GM12878 (cell line): ENCODE measurements around the gene GAS2L2. TPM values are rescaled to one million over a fixed set of nuclear protein-coding genes. Genes with fewer than 3 reads are reported as not detected.

Source experiments
- ATAC-seq: fragments of 200-7000 bp; cut with Tn5 transposase; 3 replicates; pipeline ENCODE4 v1.9.1; 2020; ENCODE audit warnings: mild to moderate bottlenecking, moderate library complexity
- BruUV-seq: library from RNA; stranded (reverse); fragments of 400-500 nt; replicated peaks from 2 replicates; lab custom pipeline; 2021; lab: Mats Ljungman, UMichigan
- CTCF ChIA-PET: fragments of 300-600 bp; sonication (Branson Sonifier 250); formaldehyde crosslinking; extraction: SDS; loops from one replicate; lab custom pipeline; 2021; ENCODE audit warnings: inconsistent platforms; lab: Yijun Ruan, JAX
- POLR2A ChIA-PET: fragments of 350-600 bp; formaldehyde crosslinking; extraction: SDS; loops from one replicate; lab custom pipeline; 2021; ENCODE audit warnings: inconsistent platforms; lab: Charles Lee
- RAD21 ChIA-PET: fragments of 300-600 bp; sonication (Branson Sonifier 250); formaldehyde crosslinking; loops from one replicate; lab custom pipeline; 2023; ENCODE audit warnings: antibody characterized with exemption; ENCODE audit not compliant: unreplicated experiment; lab: Charles Lee
- SMC1A ChIA-PET: fragments of 300-600 bp; sonication (Branson Sonifier 250); formaldehyde crosslinking; loops from one replicate; lab custom pipeline; 2023; ENCODE audit not compliant: unreplicated experiment, uncharacterized antibody; lab: Charles Lee
- DNase-seq: peaks from one replicate; pipeline ENCODE4 v3.0.0-alpha.2; 2011; ENCODE audit warnings: low read depth, low spot score
- FAIRE-seq: peaks from 3 replicates; lab custom pipeline; 2011; peaks lifted over from hg19 to GRCh38; lab: Jason Lieb, UNC
- H2AFZ ChIP-seq: 2 replicates; pipeline ENCODE4 v1.6.0; 2011; ENCODE audit warnings: low read depth, low read length, control low read depth; ENCODE audit not compliant: control insufficient read depth
- H3K27ac ChIP-seq: 2 replicates; pipeline ENCODE4 v1.5.1; 2011; ENCODE audit warnings: control low read depth; ENCODE audit not compliant: control insufficient read depth, insufficient read depth
- H3K27me3 ChIP-seq, 2 experiments: replicated peaks in 1 of 2; 2 replicates each; pipeline versions ENCODE4 v1.6.0 to v1.6.1; 2011; ENCODE audit warnings: low read length in 1 of 2; ENCODE audit not compliant: control insufficient read depth in 2 of 2, insufficient read depth in 2 of 2
- H3K36me3 ChIP-seq, 2 experiments: 2 replicates each; pipeline ENCODE4 v1.5.1; 2011; ENCODE audit warnings: low read length in 1 of 2; ENCODE audit not compliant: control insufficient read depth in 2 of 2, insufficient read depth in 2 of 2
- H3K4me1 ChIP-seq: 2 replicates; pipeline ENCODE4 v1.6.1; 2011; ENCODE audit warnings: mild to moderate bottlenecking, low read length, moderate library complexity, mixed read lengths; ENCODE audit not compliant: control insufficient read depth, insufficient read depth
- H3K4me2 ChIP-seq: 2 replicates; pipeline ENCODE4 v1.6.0; 2011; ENCODE audit warnings: control low read depth; ENCODE audit not compliant: control insufficient read depth, insufficient read depth
- H3K4me3 ChIP-seq: fragments of 200-600 bp; sonication (generic); 2 replicates; pipeline ENCODE4 v1.5.1; 2016
- H3K79me2 ChIP-seq: 2 replicates; pipeline ENCODE4 v1.6.0; 2011; ENCODE audit warnings: low read length; ENCODE audit not compliant: control insufficient read depth, insufficient read depth
- H3K9ac ChIP-seq: 2 replicates; pipeline ENCODE4 v1.8.0; 2011; ENCODE audit warnings: low read length, control low read depth, mixed read lengths; ENCODE audit not compliant: control insufficient read depth, insufficient read depth
- H3K9me3 ChIP-seq: replicated peaks from 3 replicates; pipeline ENCODE4 v1.5.1; 2011; ENCODE audit warnings: mild to moderate bottlenecking, low read length; ENCODE audit not compliant: control insufficient read depth, insufficient read depth
- H4K20me1 ChIP-seq: 2 replicates; pipeline ENCODE4 v1.6.0; 2011; ENCODE audit not compliant: control insufficient read depth, insufficient read depth
- BMI1 ChIP-seq: fragments of 450-650 bp; IDR thresholded peaks from 2 replicates; pipeline ENCODE4 v1.6.1; 2016; ENCODE audit warnings: mild to moderate bottlenecking, moderate library complexity, borderline replicate concordance
- EGR1 ChIP-seq, 2 experiments: IDR thresholded peaks; 1 replicate in 1 of 2; 2 replicates in 1 of 2; pipeline ENCODE4 v1.6.1; 2011 to 2012; ENCODE audit warnings: low read depth in 2 of 2, low read length in 2 of 2, borderline replicate concordance in 1 of 2, mild to moderate bottlenecking in 1 of 2, moderate library complexity in 1 of 2
- HDAC2 ChIP-seq: fragments of 200-600 bp; sonication (generic); IDR thresholded peaks from 2 replicates; pipeline ENCODE4 v1.6.1; 2017
- KAT2A ChIP-seq: conservative IDR thresholded peaks from 2 replicates; pipeline ENCODE4 v1.6.1; 2011; ENCODE audit warnings: low read depth, low read length; ENCODE audit not compliant: control insufficient read depth
- SUZ12 ChIP-seq: fragments of 200-600 bp; sonication (generic); IDR thresholded peaks from one replicate; pipeline ENCODE4 v1.6.1; 2018; ENCODE audit warnings: antibody characterized with exemption, mild to moderate bottlenecking; ENCODE audit not compliant: unreplicated experiment
- ZNF217 ChIP-seq: fragments of 450-650 bp; IDR thresholded peaks from 2 replicates; pipeline ENCODE4 v1.6.1; 2017; ENCODE audit warnings: antibody characterized with exemption, mild to moderate bottlenecking
- WGBS: methylation state at CpG from one replicate; pipeline ENCODE4 v1.1.6; 2016; ENCODE audit warnings: low lambda C conversion rate; ENCODE audit not compliant: insufficient replicate concordance, insufficient coverage; ENCODE audit errors: missing lambda C conversion rate; 5-methylcytosine and 5-hydroxymethylcytosine counted together
- in situ Hi-C: fragments of 300-500 bp; cut with MboI; formaldehyde crosslinking; loops from 9 replicates; pipeline ENCODE4 v1.14.3; 2018; ENCODE audit warnings: mixed read lengths
- intact Hi-C: fragments of 100-400 bp; cut with micrococcal nuclease; formaldehyde crosslinking; loops from one replicate; pipeline ENCODE4 v1.14.2; 2022; ENCODE audit not compliant: unreplicated experiment
- polyA plus RNA-seq, 11 experiments: library from polyadenylated mRNA; depleted of rRNA in 4 of 11; unstranded in 6 of 11; stranded (reverse) in 5 of 11; fragments of >200 nt; fragmentation: Nextera tagmentation in 4 of 11; fragmentation: Illumina TruSeq in 1 of 11; extraction: Ambion mirVana in 4 of 11; extraction: Trizol in 1 of 11; gene quantifications; 1 replicate in 1 of 11; 2 replicates in 10 of 11; pipeline versions ENCODE4 v1.2.1 to v1.2.3, GENCODE V29; 2011 to 2016; ENCODE audit warnings: inconsistent platforms in 2 of 11, missing spikeins in 2 of 11, low read depth in 1 of 11
- total RNA-seq, 4 experiments: library from RNA; depleted of rRNA in 3 of 4; stranded (reverse); fragments of >200 nt in 3 of 4; fragmentation: Illumina TruSeq in 1 of 4; extraction: Trizol in 1 of 4; gene quantifications; 2 replicates each; pipeline versions ENCODE4 v1.2.1 to v1.2.3, GENCODE V29; 2013 to 2021

GAS2L2 gene
- total and polyA plus RNA-seq, 10 of the 15 experiments (the other 5 are each of a cell fraction or from before 2014, with no cell fraction given), result 0.01 TPM; not detected in 9

- ATAC-seq (no peak; the same call in 2 of the 3 replicates), DNase-seq (no peak), FAIRE-seq (no peak)
- Histone ChIP-seq H3K4me3 (no peak overlapping the region), H3K36me3 (peaks cover 0 to under 1% of the 10 kb centered on the region in 2 experiments; a peak in 2 of 4 replicates), H3K4me2 (no peak overlapping the region), H3K9me3 (no peaks in the 10 kb centered on the region), H3K79me2 (no peaks in the 10 kb centered on the region), H3K27me3 (no peaks in the 10 kb centered on the region; a peak in 1 of 4 replicates), H2AFZ (no peak overlapping the region), H3K9ac (no peak overlapping the region), H4K20me1 (no peaks in the 10 kb centered on the region), H3K27ac (no peak overlapping the region), H3K4me1 (no peaks in the 10 kb centered on the region)
- no TSS peak for BruUV-seq
- ChIA-PET CTCF (interaction anchor here (1.0 to 2.2 kb wide), 3 partner anchors 14 to 32 kb away, joined by 3 to 11 read pairs (median 4); no protein-coding TSS in a partner anchor), RAD21 (no interaction called here), POLR2A (no interaction called here), SMC1A (no interaction called here)
- TF ChIP-seq SUZ12, result no peak
- no peak for TF ChIP-seq KAT2A
- no peak for TF ChIP-seq ZNF217
- TF ChIP-seq EGR1 (IDR thresholded peaks at IDR 0.05; ENCODE audit: borderline replicate concordance in 1 of 2, low read depth in 2 of 2, low read length in 2 of 2), result no peak
- TF ChIP-seq BMI1, result no peak
- TF ChIP-seq HDAC2, result no peak
- intact Hi-C loops (no loop called here), in situ Hi-C loops (no loop called here)
- WGBS, result 66% methylated on average over 25 of the region's 47 CpGs
These were observed 20.9 kb downstream of the GAS2L2 start for GRCh38 chr17:35731917-35732805.
